ENCODE results near the gene KLHL29.

The KLHL29 gene

DNA sequence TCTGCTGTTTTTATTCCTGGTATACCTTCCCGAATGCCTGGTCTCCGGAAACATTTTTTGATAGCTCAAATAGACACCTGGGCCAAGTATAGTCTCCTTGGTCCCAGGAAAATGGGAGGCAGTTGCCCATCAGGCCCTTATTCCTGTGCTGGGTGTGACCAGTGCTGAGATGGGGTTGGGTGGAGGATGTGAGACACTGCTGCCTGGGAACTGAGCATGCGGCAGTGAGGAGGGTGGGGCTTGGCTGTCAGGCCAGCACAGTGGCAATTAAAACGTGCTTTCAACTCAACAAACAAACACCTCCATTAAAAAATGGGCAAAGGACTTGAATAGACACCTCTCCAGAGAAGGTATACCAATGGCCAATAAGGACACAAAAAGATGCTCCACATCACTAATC is 12.5 kb downstream of the KLHL29 start:
- H3K27me3 Mint-ChIP-seq = peaks cover 28% of the 10 kb centered on the region
- ATAC-seq (no peak), DNase-seq (no peak)
- no peaks in the 10 kb centered on the region for H3K9me3 Mint-ChIP-seq
- no peak overlapping the region for H3K27ac Mint-ChIP-seq
- H3K4me1 Mint-ChIP-seq = peaks cover 3% of the 10 kb centered on the region
- H3K36me3 Mint-ChIP-seq (ENCODE audit: low read depth) = no peaks in the 10 kb centered on the region
- H3K4me3 Mint-ChIP-seq = no peak overlapping the region

DNA sequence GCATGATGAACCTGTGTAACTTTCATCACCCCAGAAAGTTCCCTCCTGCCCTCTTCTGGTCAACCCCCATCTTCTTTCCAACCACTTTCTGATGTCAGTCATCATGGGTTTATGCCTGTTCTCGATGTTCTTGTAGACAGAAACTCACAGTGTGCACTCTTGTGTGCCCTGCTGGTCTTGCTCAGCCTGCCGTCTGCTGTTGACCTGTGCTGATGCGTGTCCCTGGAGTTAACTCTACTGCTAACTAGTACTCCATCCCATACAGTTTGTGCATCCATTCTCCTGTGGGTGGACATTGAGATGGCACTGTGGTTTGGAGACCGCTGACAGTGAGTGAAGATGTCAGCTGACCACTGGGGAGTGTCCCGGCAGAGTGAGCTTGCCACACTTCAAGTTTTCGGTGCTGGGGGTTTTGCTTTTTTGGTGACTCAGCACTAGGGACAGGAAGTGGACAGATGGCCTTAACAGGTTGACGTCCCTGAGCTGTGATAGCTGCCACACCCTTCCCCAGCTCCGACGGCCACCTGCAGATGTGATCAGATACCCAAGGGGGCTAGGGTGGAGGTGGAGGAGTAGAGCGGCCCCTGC is 14.8 kb downstream of the KLHL29 start:
- no peak for DNase-seq
- Mint-ChIP-seq H3K36me3 (ENCODE audit: low read depth) (no peaks in the 10 kb centered on the region), H3K27ac (peak overlapping the region; percentile 41), H3K4me3 (no peak overlapping the region), H3K4me1 (peaks cover 13% of the 10 kb centered on the region), H3K9me3 (no peaks in the 10 kb centered on the region), H3K27me3 (peaks cover 12% of the 10 kb centered on the region)
- peak; percentile 26 for ATAC-seq

DNA sequence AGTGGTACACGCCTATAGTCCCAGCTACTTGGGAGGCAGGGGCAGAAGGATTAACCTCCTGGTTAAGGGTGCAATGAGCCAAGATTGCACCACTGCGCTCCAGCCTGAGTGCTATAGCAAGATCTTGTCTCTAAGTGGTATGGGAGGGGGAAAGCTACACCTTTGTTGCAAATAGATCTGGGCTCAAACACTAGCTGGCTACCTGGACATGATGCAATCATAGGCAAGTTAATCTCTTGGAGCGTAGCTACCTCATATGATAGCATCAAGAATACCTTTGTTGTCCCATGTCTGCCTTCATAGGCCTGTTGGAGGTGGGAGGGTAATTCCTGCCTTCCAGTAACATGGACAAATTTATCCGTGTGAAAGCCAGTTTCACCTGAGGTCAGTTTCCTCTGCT is 15.7 kb downstream of the KLHL29 start:
- Mint-ChIP-seq H3K36me3 (ENCODE audit: low read depth) (no peaks in the 10 kb centered on the region), H3K4me3 (no peak overlapping the region), H3K9me3 (no peaks in the 10 kb centered on the region), H3K4me1 (peaks cover 14% of the 10 kb centered on the region), H3K27me3 (peaks cover 6% of the 10 kb centered on the region), H3K27ac (no peak overlapping the region)
- no peak for DNase-seq
- no peak for ATAC-seq

DNA sequence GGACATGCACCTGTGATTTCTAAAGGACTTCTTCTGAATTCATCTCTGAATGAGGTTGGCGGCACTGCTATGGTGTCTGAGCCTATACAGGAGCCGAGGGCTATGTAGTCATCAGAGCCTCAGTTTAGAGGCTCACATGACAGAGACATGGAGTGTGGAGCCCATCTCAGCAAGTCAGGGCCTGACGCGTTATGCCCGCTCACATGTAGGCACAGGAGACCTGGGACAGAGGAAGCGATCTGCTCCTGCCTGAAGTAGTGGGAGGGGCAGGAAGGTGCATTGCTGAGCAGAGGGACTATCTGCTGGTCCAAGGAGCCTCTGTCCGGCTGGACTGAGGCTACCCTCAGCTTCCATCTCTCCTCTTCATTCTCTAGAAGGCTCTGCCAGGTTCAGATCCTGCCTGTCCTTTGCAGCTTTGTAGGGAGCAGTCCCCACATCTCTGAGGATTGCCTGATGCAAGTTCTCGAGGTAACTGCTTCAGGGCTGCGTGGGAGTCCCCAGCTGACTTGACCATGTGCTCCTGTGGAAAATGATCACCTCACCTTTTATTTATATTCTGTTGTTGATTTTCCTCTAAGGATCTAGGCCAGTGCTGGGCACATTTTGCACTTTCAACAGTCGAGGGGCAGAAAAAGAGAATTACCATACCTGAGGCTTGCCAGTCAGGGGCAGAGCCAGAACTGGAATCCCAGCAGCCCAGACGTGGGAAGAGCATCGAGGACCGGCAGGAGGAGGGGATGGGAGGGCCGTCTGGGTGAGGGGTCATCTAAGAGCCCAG is 16.6 kb downstream of the KLHL29 start:
- peaks cover 14% of the 10 kb centered on the region for H3K4me1 Mint-ChIP-seq
- H3K4me3 Mint-ChIP-seq = no peak overlapping the region
- H3K27ac Mint-ChIP-seq = no peak overlapping the region
- DNase-seq (no peak), ATAC-seq (no peak)
- H3K9me3 Mint-ChIP-seq = no peaks in the 10 kb centered on the region
- H3K36me3 Mint-ChIP-seq (ENCODE audit: low read depth) = no peaks in the 10 kb centered on the region
- peaks cover 5% of the 10 kb centered on the region for H3K27me3 Mint-ChIP-seq

DNA sequence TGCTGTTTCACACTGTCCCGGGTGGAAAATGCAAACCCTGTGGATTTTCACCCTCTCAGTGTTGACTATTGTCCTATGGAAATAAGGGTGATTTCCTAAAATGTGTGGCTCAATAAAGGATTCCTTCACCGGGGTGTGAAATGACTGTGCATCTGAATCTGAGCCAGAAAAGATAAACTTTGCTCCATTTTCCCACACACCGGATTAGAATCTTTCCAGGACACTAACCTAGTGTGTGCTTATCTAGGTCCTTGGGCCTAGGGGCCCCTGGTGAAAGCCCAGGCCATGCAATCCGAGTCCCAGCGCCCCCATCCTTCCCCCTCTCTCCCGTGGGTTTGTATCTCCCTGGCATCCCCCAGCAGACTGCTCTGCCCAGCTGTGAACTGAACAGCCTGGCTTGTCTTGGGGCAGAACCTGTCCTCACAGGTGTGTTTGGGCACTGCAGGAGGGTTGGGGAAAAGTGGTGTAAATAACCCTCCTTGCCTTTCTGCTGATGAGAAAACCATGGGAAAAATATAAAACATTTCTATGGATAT is 17.3 kb downstream of the KLHL29 start:
- DNase-seq (no peak), ATAC-seq (no peak)
- H3K4me1 Mint-ChIP-seq = peaks cover 14% of the 10 kb centered on the region
- H3K9me3 Mint-ChIP-seq = no peaks in the 10 kb centered on the region
- H3K36me3 Mint-ChIP-seq (ENCODE audit: low read depth) = no peaks in the 10 kb centered on the region
- no peak overlapping the region for H3K27ac Mint-ChIP-seq
- H3K4me3 Mint-ChIP-seq = no peak overlapping the region
- H3K27me3 Mint-ChIP-seq = peaks cover 5% of the 10 kb centered on the region

DNA sequence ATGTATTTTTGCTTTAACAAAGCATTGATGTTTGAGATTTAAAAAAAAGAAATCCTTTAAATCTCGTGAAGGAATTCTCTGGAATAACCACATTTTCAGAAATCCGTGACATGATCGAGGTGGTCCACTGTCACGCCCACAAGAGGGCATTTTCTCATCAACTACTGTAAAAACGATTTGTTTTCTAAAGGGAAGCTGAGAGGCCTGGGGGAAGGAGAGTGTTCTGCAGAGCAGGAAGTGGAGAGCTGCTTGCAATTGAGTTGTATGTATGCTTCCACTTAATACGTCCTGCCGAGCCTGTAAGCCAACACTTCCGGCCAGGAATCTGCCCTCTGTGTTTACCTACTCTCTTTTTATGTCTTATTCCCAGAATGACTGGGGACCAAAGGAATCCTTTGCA is 19.4 kb downstream of the KLHL29 start:
- Mint-ChIP-seq H3K36me3 (ENCODE audit: low read depth) (no peaks in the 10 kb centered on the region), H3K27ac (no peak overlapping the region), H3K27me3 (peaks cover 2% of the 10 kb centered on the region), H3K9me3 (no peaks in the 10 kb centered on the region), H3K4me1 (peaks cover 14% of the 10 kb centered on the region), H3K4me3 (no peak overlapping the region)
- DNase-seq = no peak
- ATAC-seq = no peak

DNA sequence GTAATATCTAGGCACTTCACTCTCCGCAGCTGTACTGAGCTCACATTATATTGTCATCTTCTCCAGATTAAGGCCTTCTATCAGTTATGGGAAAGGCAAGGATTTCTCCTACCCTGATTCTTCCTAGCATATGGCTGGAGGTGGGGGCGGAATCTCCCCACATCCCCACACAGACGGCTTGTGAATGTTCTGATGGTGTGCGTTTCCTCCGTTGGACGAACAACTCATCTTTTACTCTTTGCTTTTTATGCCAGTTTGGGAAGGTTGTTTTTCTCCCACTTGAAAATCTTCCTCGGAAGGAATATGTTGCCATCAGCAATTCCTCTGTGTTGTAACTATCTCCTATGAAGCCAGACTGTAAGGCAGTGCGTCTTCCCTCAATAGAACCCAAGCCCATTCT is 24.3 kb downstream of the KLHL29 start:
- DNase-seq = no peak
- Mint-ChIP-seq H3K4me1 (peaks cover 6% of the 10 kb centered on the region), H3K27ac (no peak overlapping the region), H3K27me3 (no peaks in the 10 kb centered on the region), H3K36me3 (ENCODE audit: low read depth) (no peaks in the 10 kb centered on the region), H3K9me3 (no peaks in the 10 kb centered on the region), H3K4me3 (no peak overlapping the region)
- ATAC-seq = no peak

DNA sequence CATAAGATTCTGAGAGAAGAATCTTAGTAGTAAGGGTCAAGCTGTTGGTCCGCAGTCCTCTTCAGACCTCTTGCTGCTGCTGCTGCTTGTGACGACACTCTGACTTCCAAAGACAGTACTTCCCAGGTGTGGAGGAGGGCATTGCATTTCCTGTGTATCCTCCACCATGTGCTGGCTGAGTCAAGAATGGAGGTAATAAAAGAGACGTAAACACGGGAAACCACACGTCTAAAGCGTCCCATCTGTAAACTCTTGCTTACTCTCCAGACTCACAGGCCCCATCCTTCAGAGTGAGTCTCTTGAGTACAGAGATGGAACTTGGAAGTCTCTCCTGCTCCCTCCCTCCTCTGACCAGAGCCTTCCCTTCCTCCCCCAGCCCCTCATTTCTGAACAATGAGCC is 25.6 kb downstream of the KLHL29 start:
- Mint-ChIP-seq H3K4me3 (no peak overlapping the region), H3K27me3 (no peaks in the 10 kb centered on the region), H3K4me1 (no peaks in the 10 kb centered on the region), H3K9me3 (no peaks in the 10 kb centered on the region), H3K27ac (no peak overlapping the region), H3K36me3 (ENCODE audit: low read depth) (no peaks in the 10 kb centered on the region)
- ATAC-seq (no peak), DNase-seq (no peak)

DNA sequence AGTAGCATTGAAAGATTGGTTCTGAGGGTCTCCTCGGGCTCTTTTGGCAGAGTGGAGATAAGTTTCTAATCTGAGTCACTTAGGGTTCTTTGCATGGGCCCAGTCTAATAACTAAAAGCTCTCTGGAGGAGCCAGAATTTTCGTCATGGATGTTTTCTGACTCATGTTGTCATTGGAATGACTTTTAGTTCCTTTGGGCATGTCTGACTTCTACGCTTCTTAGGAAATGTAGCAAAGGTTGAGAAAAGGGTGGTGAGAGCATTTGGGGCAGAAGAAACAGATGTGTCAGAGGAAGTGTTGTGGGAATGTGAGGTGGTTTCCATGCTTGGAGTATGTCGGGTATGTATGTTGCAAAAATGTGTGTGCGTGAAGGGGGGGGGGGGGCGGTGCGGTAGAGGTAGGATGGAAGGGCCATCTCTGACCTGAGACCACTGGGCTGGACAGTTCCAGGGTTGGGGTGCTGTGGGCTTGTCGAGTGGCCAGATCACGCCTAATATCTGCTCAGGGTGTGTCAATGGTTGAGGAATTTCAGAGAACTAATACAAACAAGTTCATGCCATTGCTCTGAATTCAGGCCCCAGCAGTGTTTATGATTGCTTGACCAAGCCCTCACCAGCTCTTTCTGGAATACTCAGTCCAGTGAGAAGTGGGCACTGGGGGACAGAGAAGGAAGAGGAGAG is 26.9 kb downstream of the KLHL29 start:
- no peaks in the 10 kb centered on the region for H3K36me3 Mint-ChIP-seq (ENCODE audit: low read depth)
- H3K4me3 Mint-ChIP-seq = no peak overlapping the region
- no peaks in the 10 kb centered on the region for H3K4me1 Mint-ChIP-seq
- no peaks in the 10 kb centered on the region for H3K27me3 Mint-ChIP-seq
- ATAC-seq = no peak
- no peak overlapping the region for H3K27ac Mint-ChIP-seq
- no peak for DNase-seq
- H3K9me3 Mint-ChIP-seq = no peaks in the 10 kb centered on the region

DNA sequence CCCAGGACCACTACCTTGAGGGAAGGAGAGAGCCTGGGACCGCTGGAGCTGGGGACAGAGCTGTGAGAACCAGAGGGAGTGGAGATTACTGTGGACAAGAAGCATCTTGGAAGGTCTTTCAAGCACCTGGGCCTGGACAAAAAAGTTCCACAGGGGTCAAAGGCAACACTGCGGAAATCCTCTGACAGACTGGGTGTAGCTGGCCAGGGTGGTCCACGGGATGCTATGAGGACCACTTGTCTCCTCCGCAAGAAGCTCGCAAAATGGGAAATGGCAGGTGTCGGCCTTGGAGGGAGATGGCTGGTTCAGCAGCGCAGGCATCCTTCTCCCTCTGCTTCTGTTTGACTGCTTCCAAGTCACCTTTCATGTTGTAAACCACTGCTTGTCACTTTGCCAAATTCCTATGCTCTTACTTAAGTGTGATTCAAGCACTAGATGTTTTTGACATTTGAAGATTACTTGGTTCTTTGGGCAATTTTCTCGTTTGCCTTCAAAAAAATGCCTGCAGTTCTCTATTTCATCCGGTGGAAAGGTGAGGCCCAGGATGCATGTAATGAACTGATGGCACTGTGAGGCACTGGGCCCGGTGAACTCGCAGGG is 27.7 kb downstream of the KLHL29 start:
- no peak overlapping the region for H3K27ac Mint-ChIP-seq
- no peak for ATAC-seq
- H3K4me1 Mint-ChIP-seq = no peaks in the 10 kb centered on the region
- H3K27me3 Mint-ChIP-seq = no peaks in the 10 kb centered on the region
- no peaks in the 10 kb centered on the region for H3K36me3 Mint-ChIP-seq (ENCODE audit: low read depth)
- no peak for DNase-seq
- H3K9me3 Mint-ChIP-seq = no peaks in the 10 kb centered on the region
- H3K4me3 Mint-ChIP-seq = no peak overlapping the region

DNA sequence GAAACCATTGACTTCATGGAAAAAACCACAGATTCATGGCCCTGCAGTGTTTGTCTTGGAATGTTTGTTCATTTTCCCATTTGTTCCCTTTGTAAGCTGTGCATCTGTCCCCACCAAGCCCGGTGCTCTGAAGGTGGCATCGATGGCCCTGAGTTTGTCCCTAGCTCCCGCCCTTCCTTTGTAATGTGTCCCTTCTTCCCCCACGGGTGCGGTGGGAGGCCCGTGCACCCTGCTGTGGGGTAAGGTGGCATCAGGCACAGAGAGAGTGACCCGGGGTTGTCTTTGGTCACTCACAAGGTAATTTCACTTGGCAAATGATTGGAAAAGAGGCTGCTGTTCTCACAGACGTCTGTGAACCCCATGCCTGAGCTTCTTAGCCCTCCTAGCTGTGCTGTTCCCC is 28.7 kb downstream of the KLHL29 start:
- Mint-ChIP-seq H3K27me3 (no peaks in the 10 kb centered on the region), H3K27ac (no peak overlapping the region), H3K36me3 (ENCODE audit: low read depth) (no peaks in the 10 kb centered on the region), H3K4me3 (no peak overlapping the region), H3K4me1 (no peaks in the 10 kb centered on the region), H3K9me3 (no peaks in the 10 kb centered on the region)
- DNase-seq (no peak), ATAC-seq (no peak)

DNA sequence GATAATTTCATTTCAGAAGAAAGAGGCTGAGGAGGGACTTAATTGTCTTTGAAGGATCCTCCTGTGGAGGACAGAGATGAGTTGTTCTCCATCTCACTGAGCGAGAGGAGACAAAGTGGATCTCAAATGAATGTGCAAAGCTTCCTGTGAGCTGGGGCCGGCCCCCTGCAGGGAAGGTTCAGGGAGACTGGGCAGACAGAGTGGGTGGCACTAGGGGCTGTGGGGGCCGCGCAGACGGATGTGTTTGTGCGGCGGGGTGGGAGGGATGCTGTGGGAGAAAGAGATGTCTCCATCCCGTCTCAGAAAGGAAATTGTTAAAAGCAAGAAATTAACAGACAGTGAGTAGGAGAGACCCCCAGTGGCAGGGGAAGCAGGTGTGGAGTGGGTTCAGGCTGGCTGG is 29.1 kb downstream of the KLHL29 start:
- Mint-ChIP-seq H3K4me3 (no peak overlapping the region), H3K4me1 (no peaks in the 10 kb centered on the region), H3K9me3 (no peaks in the 10 kb centered on the region), H3K27ac (no peak overlapping the region), H3K27me3 (no peaks in the 10 kb centered on the region), H3K36me3 (ENCODE audit: low read depth) (no peaks in the 10 kb centered on the region)
- ATAC-seq = no peak
- no peak for DNase-seq

DNA sequence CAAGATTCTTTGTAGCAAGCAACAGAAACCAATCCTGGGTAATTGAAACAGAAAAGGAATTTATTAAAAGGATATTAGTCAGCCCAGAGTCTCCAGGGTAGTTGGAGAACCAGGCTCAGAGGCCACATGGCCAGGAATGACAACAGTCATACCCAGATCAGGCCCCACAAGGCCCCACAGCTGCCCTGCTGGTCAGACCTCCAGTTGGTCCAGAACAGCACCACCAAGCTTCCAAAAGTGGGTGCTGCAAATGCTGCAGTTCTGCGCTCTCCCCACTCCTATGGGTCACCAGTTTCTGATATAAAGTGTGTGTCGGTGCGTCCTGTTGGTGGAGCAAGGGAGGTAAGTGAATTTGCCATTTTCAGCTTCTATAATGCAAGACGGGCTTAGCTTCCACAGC is 29.9 kb downstream of the KLHL29 start:
- Mint-ChIP-seq H3K4me1 (no peaks in the 10 kb centered on the region), H3K4me3 (no peak overlapping the region)

DNA sequence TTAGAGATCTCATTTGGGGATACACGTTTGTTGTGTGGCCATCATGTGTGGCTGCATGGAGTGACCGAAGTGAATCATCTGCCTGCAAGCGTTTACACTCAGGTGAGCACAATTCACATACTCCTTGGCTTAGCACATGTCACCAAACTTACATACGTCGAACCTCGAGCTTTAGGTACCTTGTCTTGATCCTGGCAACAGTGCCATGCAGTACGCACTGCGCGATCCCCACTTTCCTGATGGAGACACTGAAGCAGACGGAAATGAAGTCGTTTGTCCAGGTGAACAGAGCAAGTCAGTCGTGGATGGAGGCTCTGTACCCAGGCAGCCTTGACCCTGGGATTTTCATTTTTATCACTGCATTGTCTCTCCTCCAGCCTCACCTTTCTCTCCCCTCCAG is 32.3 kb downstream of the KLHL29 start:
- no peak for DNase-seq
- H3K9me3 Mint-ChIP-seq = no peaks in the 10 kb centered on the region
- no peak for ATAC-seq
- no peak overlapping the region for H3K27ac Mint-ChIP-seq
- H3K4me1 Mint-ChIP-seq = no peaks in the 10 kb centered on the region
- H3K36me3 Mint-ChIP-seq (ENCODE audit: low read depth) = no peaks in the 10 kb centered on the region
- no peaks in the 10 kb centered on the region for H3K27me3 Mint-ChIP-seq
- no peak overlapping the region for H3K4me3 Mint-ChIP-seq

More for the DNA sequence above, 29.9 kb downstream of the KLHL29 start:
- DNase-seq (no peak), ATAC-seq (no peak)
- Mint-ChIP-seq H3K9me3 (no peaks in the 10 kb centered on the region), H3K27me3 (no peaks in the 10 kb centered on the region), H3K36me3 (ENCODE audit: low read depth) (no peaks in the 10 kb centered on the region), H3K27ac (no peak overlapping the region)

DNA sequence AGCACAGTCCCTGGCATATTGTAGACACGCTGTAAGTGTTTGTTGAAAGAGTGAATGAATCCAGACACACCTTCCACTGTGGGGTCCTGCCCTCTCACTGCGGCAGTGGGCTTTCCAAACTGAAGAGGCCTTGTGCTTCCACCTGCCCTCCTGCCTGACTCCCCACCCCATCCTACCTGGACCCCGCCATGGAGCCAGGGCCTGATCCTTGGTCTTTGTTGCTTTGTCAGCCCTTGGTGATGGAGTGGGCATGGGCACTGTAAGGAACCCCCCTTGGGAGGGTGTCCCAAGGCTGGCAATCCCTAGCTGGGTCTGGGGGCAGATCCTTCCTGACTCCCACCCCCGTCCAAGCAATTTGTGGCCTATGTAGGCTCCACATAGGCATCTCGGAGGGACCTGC is 33.1 kb downstream of the KLHL29 start:
- DNase-seq = no peak
- Mint-ChIP-seq H3K27me3 (no peaks in the 10 kb centered on the region), H3K9me3 (no peaks in the 10 kb centered on the region), H3K4me1 (no peaks in the 10 kb centered on the region), H3K4me3 (no peak overlapping the region), H3K36me3 (ENCODE audit: low read depth) (no peaks in the 10 kb centered on the region), H3K27ac (no peak overlapping the region)
- no peak for ATAC-seq
